ENCODE data around the gene CASP1.
"Not testable (repeated sequence)": the region's sequence is repeated elsewhere in the genome, so short reads cannot be mapped to it uniquely, and the experiment has no call there.

CASP1 gene

GRCh38 chr11:105052487-105052886 lies 17.5 kb upstream of the CASP1 start:
- TF ChIP-seq CTCF (IDR thresholded peaks at IDR 0.05; ENCODE audit: control insufficient read depth, insufficient read depth, low read depth, low read length, missing control alignments): no peak
- DNase-seq (ENCODE audit: low read depth): no peak
- H3K4me3 ChIP-seq (ENCODE audit: control insufficient read depth, low read depth, low read length): no peak overlapping the region

GRCh38 chr11:105051559-105051958 lies 16.6 kb upstream of the CASP1 start:
- no peak for TF ChIP-seq CTCF (IDR thresholded peaks at IDR 0.05; ENCODE audit: control insufficient read depth, insufficient read depth, low read depth, low read length, missing control alignments)

DNA sequence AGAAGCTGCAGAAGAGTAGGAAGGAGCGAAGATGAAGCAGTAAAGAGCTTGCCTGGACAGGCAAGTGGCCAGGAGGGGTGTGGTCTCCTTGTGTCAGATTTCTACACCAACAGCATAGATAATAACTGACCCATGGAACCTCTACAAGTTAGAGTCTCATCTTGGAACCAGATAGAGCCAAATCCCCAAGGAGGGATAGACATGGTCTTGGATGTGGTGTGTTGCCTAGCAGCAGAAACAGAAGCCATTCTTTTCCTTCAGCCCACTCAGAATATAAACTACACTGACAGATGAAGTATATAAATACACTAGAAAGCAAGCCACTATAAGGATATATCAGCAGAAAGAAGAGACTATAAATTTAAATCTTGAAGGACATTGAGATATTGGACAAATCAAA lies 14.5 kb upstream of the CASP1 start:
- no peak overlapping the region for H3K4me3 ChIP-seq (ENCODE audit: control insufficient read depth, low read depth, low read length)
- no peak for DNase-seq (ENCODE audit: low read depth)
- no peak for TF ChIP-seq CTCF (IDR thresholded peaks at IDR 0.05; ENCODE audit: control insufficient read depth, insufficient read depth, low read depth, low read length, missing control alignments)

More at GRCh38 chr11:105051559-105051958, 16.6 kb upstream of the CASP1 start:
- DNase-seq (ENCODE audit: low read depth): no peak
- H3K4me3 ChIP-seq (ENCODE audit: control insufficient read depth, low read depth, low read length): no peak overlapping the region

DNA sequence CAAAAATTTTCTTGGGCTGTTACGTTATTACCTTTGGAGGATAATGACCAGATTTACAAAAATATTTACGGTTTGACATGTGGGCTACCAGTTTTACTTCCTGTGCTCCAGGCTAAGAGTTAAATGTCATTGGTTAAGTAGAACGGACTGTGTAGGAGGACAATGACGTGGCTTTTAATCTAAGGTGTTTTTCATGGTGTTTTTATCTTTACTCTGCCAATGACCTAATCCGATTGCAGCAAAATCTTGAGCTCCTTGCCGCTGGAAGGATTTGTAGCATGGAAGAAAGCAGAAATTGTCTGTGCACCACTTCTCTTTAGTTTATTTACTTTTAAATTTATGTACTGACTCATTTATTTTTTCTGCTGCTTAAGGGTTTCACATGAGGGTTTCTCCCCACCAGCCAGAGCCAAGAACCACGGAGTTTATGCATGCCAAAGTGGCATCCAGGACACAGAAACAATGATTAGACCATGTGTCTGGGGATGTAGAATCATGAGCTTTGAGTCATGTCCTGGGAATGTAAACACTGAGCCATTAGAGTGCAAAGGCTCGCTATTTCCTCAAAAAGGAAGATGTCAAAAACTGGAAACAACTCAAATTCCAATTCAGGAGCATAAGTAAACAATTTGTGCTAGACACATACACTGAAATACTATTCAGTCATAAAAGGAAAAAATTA lies 12.1 kb upstream of the CASP1 start:
- TF ChIP-seq CTCF (IDR thresholded peaks at IDR 0.05; ENCODE audit: control insufficient read depth, insufficient read depth, low read depth, low read length, missing control alignments): no peak
- DNase-seq (ENCODE audit: low read depth): peak; percentile 95
- no peak overlapping the region for H3K4me3 ChIP-seq (ENCODE audit: control insufficient read depth, low read depth, low read length)

DNA sequence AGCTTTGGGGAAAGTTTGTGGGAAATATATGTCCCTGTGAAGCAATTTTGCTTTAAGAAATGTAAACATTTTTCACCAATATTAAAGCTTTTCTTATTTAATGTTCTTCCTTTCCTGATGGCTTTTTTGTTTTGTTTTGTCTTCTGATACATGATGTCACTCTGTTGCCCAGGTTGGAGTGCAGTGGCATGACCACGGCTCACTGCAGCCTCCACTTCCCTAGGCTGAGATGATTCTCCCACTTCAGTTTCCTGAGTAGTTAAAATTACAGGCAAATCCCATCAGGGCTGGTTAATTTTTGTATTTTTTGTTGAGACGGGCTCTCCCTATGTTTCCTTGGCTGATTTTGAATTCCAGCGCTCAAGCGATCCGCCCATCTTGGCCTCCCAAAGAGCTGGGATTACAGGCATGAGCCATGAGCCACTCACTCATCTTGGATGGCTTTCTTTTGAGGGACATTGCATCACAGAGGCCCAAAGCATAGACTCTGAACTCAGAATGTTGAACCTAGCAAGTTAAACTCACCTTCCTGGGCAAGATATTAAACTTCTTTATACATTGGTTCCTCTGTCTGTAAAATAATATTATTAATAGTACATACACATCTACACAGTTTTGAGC lies 10.8 kb upstream of the CASP1 start:
- no peak for DNase-seq (ENCODE audit: low read depth)
- no peak for TF ChIP-seq CTCF (IDR thresholded peaks at IDR 0.05; ENCODE audit: control insufficient read depth, insufficient read depth, low read depth, low read length, missing control alignments)
- no peak overlapping the region for H3K4me3 ChIP-seq (ENCODE audit: control insufficient read depth, low read depth, low read length)

DNA sequence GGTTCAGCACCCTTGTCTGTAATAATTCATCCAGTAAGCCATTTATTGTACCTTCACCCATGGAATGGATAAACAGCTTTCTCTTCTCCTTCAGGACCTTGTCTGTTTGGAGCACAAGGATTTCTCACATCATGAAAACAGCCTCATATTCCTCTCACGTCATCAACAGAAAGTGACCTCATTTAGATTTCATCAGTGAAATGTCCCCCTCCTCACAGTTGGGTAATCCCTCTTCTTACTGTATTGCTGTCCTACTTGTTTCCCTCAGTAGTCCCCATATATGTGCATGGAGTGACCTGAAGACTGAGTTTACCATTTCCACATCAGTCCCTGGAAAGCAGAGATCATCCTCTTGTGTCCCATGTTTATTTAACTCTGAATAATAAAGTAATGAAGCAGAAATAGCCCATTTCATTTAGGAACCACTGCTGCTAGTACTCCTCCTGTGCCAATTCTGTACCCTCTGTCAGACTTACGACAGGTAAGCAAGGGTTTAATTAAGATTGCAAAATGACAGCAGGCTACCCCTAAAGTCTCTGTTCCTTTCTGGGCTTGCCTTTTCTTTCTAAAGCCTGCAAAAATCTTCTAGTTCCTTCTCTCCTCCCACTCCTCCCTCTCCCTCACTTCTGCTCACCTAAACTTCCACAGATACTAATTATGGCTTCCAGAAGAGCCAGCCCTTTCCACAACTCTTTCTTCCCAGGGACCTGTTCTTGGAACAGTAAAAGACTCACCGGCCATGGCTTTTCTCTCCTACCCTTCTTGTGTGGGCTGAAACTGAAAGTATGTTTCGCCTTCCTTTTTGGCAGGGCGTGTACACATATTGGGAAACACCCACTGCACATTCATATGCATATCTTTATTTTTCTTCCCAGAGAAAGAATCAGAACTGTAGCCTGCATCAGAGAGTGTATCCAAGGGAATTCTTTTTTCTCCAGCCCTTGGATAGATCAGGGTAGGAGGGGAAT lies 9.9 kb upstream of the CASP1 start, which contains the start of gene CARD16:
TSS of gene CARD16 (minus strand) at position 779 of the 968 bp plus-strand sequence. CDS start at position 741, 38 bp downstream.
- not testable (repeated sequence) for H3K4me3 ChIP-seq (ENCODE audit: control insufficient read depth, low read depth, low read length); DNase-seq (ENCODE audit: low read depth)

Data from AG09309 (cell line).